Spleen (tissue), 13 donors: ENCODE data around the gene CFAP58. TPM values are rescaled to one million over a fixed set of nuclear protein-coding genes. Genes with fewer than 3 reads are reported as not detected.
A peak's percentile ranks its signal among the peaks of the same experiment; 100 is the strongest.

ENCODE experiments used
- DNase-seq: peaks from one replicate; pipeline ENCODE4 v3.0.0-alpha.2; 2020
- H3K27ac ChIP-seq, 8 donors: fragments of 200-600 bp; sonication (generic) in 7 of 8; 1 replicate in 4 of 8; 2 replicates in 4 of 8; pipeline versions ENCODE4 v1.5.0 to v1.8.0; 2016 to 2021; ENCODE audit warnings: inconsistent platforms in 4 of 8, mild to moderate bottlenecking in 4 of 8, moderate library complexity in 1 of 8
- H3K27me3 ChIP-seq, 7 donors: fragments of 200-600 bp; sonication (generic) in 6 of 7; replicated peaks in 1 of 7; 1 replicate in 4 of 7; 2 replicates in 3 of 7; pipeline versions ENCODE4 v1.5.0 to v1.8.0; 2016 to 2021; ENCODE audit warnings: inconsistent platforms in 3 of 7, mild to moderate bottlenecking in 1 of 7
- H3K36me3 ChIP-seq, 6 donors: fragments of 200-600 bp; sonication (generic) in 5 of 6; 1 replicate in 4 of 6; 2 replicates in 2 of 6; pipeline versions ENCODE4 v1.5.0 to v1.8.0; 2016 to 2021; ENCODE audit warnings: inconsistent platforms in 2 of 6
- H3K4me1 ChIP-seq, 6 donors: fragments of 200-600 bp; sonication (generic) in 5 of 6; 1 replicate in 3 of 6; 2 replicates in 3 of 6; pipeline versions ENCODE4 v1.5.0 to v1.8.0; 2016 to 2021; ENCODE audit warnings: inconsistent platforms in 3 of 6
- H3K4me3 ChIP-seq, 8 donors: fragments of 200-600 bp; sonication (generic) in 7 of 8; 1 replicate in 4 of 8; 2 replicates in 4 of 8; pipeline versions ENCODE4 v1.5.0 to v1.8.0; 2016 to 2021; ENCODE audit warnings: inconsistent platforms in 4 of 8, mild to moderate bottlenecking in 4 of 8, moderate library complexity in 2 of 8
- H3K9me3 ChIP-seq, 8 donors: fragments of 200-600 bp; sonication (generic) in 7 of 8; 1 replicate in 4 of 8; 2 replicates in 4 of 8; pipeline versions ENCODE4 v1.5.0 to v1.8.0; 2016 to 2021; ENCODE audit warnings: inconsistent platforms in 4 of 8
- CTCF ChIP-seq, 11 experiments: fragments of 200-600 bp in 7 of 11; fragments of 450-650 bp in 4 of 11; sonication (generic) in 4 of 11; IDR thresholded peaks in 8 of 11; conservative IDR thresholded peaks in 3 of 11; 1 replicate in 7 of 11; 2 replicates in 4 of 11; pipeline versions ENCODE4 v1.4.0 to v1.8.0; 2016 to 2021; ENCODE audit warnings: antibody characterized with exemption in 11 of 11, inconsistent platforms in 4 of 11, mild to moderate bottlenecking in 1 of 11
- POLR2A ChIP-seq, 3 donors: fragments of 450-650 bp; IDR thresholded peaks; one replicate each; pipeline ENCODE4 v1.5.1; 2017; ENCODE audit warnings: antibody characterized with exemption in 3 of 3, mild to moderate bottlenecking in 1 of 3
- POLR2AphosphoS5 ChIP-seq, 3 donors: sonication (generic); formaldehyde crosslinking; IDR thresholded peaks; one replicate each; pipeline ENCODE4 v1.5.1; 2017; ENCODE audit warnings: antibody characterized with exemption in 3 of 3
- WGBS, 5 donors: extraction: QIAGEN DNeasy Blood & Tissue Kit in 3 of 5; methylation state at CpG; one replicate each; pipeline versions ENCODE4 v1.1.5 to v1.1.7; 2013 to 2018; 5-methylcytosine and 5-hydroxymethylcytosine counted together
- intact Hi-C: fragments of 100-400 bp; cut with DNase I; formaldehyde crosslinking; loops from one replicate; pipeline ENCODE4 v1.15.0; 2023; ENCODE audit warnings: low total_unique reads
- long read RNA-seq, 2 donors: transcript quantifications; one replicate each; lab custom pipeline, GENCODE V29; 2026
- polyA plus RNA-seq, 3 donors: library from polyadenylated mRNA; stranded (reverse); fragments of 200-250 nt; gene quantifications; one replicate each; pipeline ENCODE4 v1.2.1, GENCODE V29; 2013
- total RNA-seq, 7 donors: library from RNA; depleted of rRNA in 3 of 7; stranded (reverse); fragments of >200 nt in 3 of 7; fragmentation: NEBNext Ultra II Directional in 4 of 7; extraction: Animal tissue kit (Norgen Biotek cat#: 25700) in 4 of 7; gene quantifications; one replicate each; pipeline versions ENCODE4 v1.1.0 to v1.2.1, GENCODE V29; 2016 to 2021
- donor health status: healthy with polysubstance abuse.
- donor health status: DM: no; HTN: no; CAD: no; lungs with moderate emphysema.
- donor health status: DM: no; HTN: no; CAD: no.
- donor health status: Bipolar disorder and iron deficiency.
- donor health status: healthy.
- donor health status: DM: no; HTN: no; CAD: no.
- donor health status: DM: yes; HTN: yes; CAD: no.

CFAP58 gene
- 1 to 10 TPM in 1 of 7 donors, under 1 TPM in 5, not detected in 1; 0.37 to 1.4 (median 0.46) TPM for total RNA-seq
- under 1 TPM; 0.10 to 0.36 (median 0.15) TPM for polyA plus RNA-seq
- long read RNA-seq, donor 1 = 0 reads
- long read RNA-seq, donor 2 = 0 reads

- H3K27me3 ChIP-seq = peaks cover 0 to 3% (median 0%) of the 10 kb centered on the region in 7 donors
- TF ChIP-seq POLR2AphosphoS5 (IDR thresholded peaks at IDR 0.05) = peak; percentile 75 to 89 (median 81)
- peak; percentile 72 to 92 (median 84) for TF ChIP-seq CTCF (IDR thresholded peaks at IDR 0.05 in 8 of 11, conservative IDR thresholded peaks at IDR 0.05 in 3 of 11)
- no peak for TF ChIP-seq POLR2A (IDR thresholded peaks at IDR 0.05)
- peaks cover 9 to 66% (median 50%) of the 10 kb centered on the region in 6 donors for H3K4me1 ChIP-seq
- H3K9me3 ChIP-seq = no peaks in the 10 kb centered on the region
- H3K27ac ChIP-seq = peak within 1 kb of the TSS in 7 of 8 donors; percentile 31 to 90 (median 85)
- peak; percentile 98 for DNase-seq
- no peaks in the 10 kb centered on the region for H3K36me3 ChIP-seq
- intact Hi-C loops = no loop called here
- WGBS, 5 donors = 1 to 2% (median 2%) methylated on average over 43 of the region's 43 CpGs
- peak within 1 kb of the TSS; percentile 0 to 69 (median 36) for H3K4me3 ChIP-seq
These were observed at the start of gene CFAP58 for GRCh38 chr10:104353325-104354048. Gene CFAP58 (plus strand): TSS chr10:104353833. CDS start chr10:104353898, 65 bp downstream.

- TF ChIP-seq CTCF (IDR thresholded peaks at IDR 0.05 in 8 of 11, conservative IDR thresholded peaks at IDR 0.05 in 3 of 11) (no peak), POLR2A (IDR thresholded peaks at IDR 0.05) (no peak), POLR2AphosphoS5 (IDR thresholded peaks at IDR 0.05) (no peak)
- WGBS, 5 donors = 86 to 91% (median 87%) methylated on average over 4 of the region's 4 CpGs
- intact Hi-C loops = loop anchor here (2.0 kb wide), 1 partner anchor 46 kb away; no protein-coding TSS in a partner anchor
- H3K27ac ChIP-seq = peak overlapping the region in 3 of 8 donors; percentile 11 to 47 (median 15)
- no peak overlapping the region for H3K4me3 ChIP-seq
- H3K27me3 ChIP-seq = peaks cover 0 to 10% (median 0%) of the 10 kb centered on the region in 7 donors
- peaks cover 10 to 86% (median 43%) of the 10 kb centered on the region in 6 donors for H3K4me1 ChIP-seq
- peaks cover 0 to 17% (median 0%) of the 10 kb centered on the region in 6 donors for H3K36me3 ChIP-seq
- DNase-seq = no peak
- H3K9me3 ChIP-seq = peaks cover 0 to 4% (median 0%) of the 10 kb centered on the region in 8 donors
These were observed 49.3 kb upstream of the CFAP58 start for GRCh38 chr10:104304356-104304745.

GRCh38 chr10:104304927-104305326 lies 48.7 kb upstream of the CFAP58 start:
- no peak overlapping the region for H3K4me3 ChIP-seq
- peak overlapping the region in 3 of 8 donors; percentile 15 to 51 (median 47) for H3K27ac ChIP-seq

More at GRCh38 chr10:104304927-104305326, 48.7 kb upstream of the CFAP58 start:
- peak in 1 of 3 donors; percentile 35 for TF ChIP-seq POLR2AphosphoS5 (IDR thresholded peaks at IDR 0.05)
- TF ChIP-seq POLR2A (IDR thresholded peaks at IDR 0.05) = no peak
- TF ChIP-seq CTCF (IDR thresholded peaks at IDR 0.05 in 8 of 11, conservative IDR thresholded peaks at IDR 0.05 in 3 of 11) = no peak
- intact Hi-C loops = loop anchor here (2.0 kb wide), 1 partner anchor 46 kb away; no protein-coding TSS in a partner anchor
- Histone ChIP-seq H3K27me3 (peaks cover 0 to 6% (median 0%) of the 10 kb centered on the region in 7 donors), H3K36me3 (peaks cover 0 to 23% (median 0%) of the 10 kb centered on the region in 6 donors), H3K9me3 (peaks cover 0 to 4% (median 0%) of the 10 kb centered on the region in 8 donors), H3K4me1 (peaks cover 10 to 88% (median 46%) of the 10 kb centered on the region in 6 donors)
- no peak for DNase-seq
- WGBS, 5 donors = 65 to 82% (median 77%) methylated on average over 8 of the region's 8 CpGs
